ENCODE measurements around the gene RBMS3. TPM values are rescaled to one million over a fixed set of nuclear protein-coding genes. Genes with fewer than 3 reads are reported as not detected.
"Not testable (repeated sequence)": the region's sequence is repeated elsewhere in the genome, so short reads cannot be mapped to it uniquely, and the experiment has no call there.

The RBMS3 gene
- total RNA-seq, 1 donor: 2.1 TPM

DNA sequence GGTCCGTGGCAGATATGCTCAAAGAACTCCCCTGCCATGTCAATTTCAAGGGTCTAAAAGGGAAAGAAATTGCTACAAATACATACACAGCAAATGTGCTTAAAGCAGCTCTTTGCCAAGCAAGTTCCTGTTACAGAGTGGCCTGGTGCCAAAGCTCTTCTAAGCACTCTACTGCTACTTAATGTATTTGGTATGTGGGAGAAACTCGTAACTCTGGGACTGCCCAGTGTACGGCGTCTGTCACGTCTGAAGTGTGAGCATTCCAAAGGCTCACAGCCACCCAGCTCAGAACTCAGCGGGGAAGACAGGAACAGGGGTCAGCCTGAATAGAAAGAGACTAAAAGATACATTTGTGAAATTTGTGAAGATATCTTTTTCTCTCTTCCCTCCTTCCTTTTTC lies 54.6 kb downstream of the RBMS3 start:
- no peak overlapping the region for H3K4me3 ChIP-seq (ENCODE audit: low read length)
- H3K4me1 ChIP-seq (ENCODE audit: insufficient read depth, low read length): no peaks in the 10 kb centered on the region
- no peaks in the 10 kb centered on the region for H3K9me3 ChIP-seq (ENCODE audit: low read depth, low read length)
- no peaks in the 10 kb centered on the region for H3K27me3 ChIP-seq (ENCODE audit: insufficient read depth, low read length)

DNA sequence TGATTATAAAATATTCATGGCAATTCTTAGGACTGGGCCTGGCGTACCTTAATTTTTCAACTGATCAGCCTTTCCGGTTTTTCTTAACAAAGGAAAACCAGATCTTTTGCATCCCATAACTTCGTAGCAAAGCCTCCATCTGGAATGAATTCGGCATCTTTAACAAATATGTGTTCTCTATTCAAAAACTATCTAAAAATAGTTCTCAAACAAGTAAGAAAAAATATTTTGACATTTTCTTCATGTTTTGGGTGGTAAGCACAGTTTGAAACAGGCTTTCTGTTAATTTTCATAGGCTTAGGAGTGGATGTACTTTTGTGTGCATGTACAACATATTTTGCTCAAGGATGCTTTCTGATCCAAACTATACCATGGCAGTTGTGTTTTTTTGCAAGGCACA lies 55.1 kb downstream of the RBMS3 start:
- no peaks in the 10 kb centered on the region for H3K9me3 ChIP-seq (ENCODE audit: low read depth, low read length)
- H3K4me3 ChIP-seq (ENCODE audit: low read length): no peak overlapping the region

DNA sequence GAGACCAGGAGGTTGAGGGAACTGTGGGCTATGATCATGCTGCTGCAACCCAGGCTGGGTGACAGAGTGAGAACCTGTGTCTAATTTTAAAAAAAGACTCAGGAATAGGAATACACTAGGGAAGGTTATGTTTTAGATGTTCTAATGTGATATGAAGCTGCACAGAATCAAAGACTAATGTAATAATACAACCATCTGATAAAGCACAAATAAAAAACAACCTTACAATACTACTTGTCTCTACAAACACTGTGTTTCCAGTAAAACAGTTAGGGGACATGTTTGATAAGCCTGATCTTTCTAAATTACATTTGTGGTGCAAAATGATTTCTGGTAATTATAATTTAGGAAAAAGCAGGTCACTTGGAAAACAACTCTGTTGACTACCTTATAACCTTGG lies 56.7 kb downstream of the RBMS3 start:
- no peak overlapping the region for H3K4me3 ChIP-seq (ENCODE audit: low read length)
- no peaks in the 10 kb centered on the region for H3K27me3 ChIP-seq (ENCODE audit: insufficient read depth, low read length)
- no peaks in the 10 kb centered on the region for H3K4me1 ChIP-seq (ENCODE audit: insufficient read depth, low read length)
- H3K9me3 ChIP-seq (ENCODE audit: low read depth, low read length): no peaks in the 10 kb centered on the region

More for the DNA sequence above, 55.1 kb downstream of the RBMS3 start:
- Histone ChIP-seq H3K27me3 (ENCODE audit: insufficient read depth, low read length) (no peaks in the 10 kb centered on the region), H3K4me1 (ENCODE audit: insufficient read depth, low read length) (no peaks in the 10 kb centered on the region)

DNA sequence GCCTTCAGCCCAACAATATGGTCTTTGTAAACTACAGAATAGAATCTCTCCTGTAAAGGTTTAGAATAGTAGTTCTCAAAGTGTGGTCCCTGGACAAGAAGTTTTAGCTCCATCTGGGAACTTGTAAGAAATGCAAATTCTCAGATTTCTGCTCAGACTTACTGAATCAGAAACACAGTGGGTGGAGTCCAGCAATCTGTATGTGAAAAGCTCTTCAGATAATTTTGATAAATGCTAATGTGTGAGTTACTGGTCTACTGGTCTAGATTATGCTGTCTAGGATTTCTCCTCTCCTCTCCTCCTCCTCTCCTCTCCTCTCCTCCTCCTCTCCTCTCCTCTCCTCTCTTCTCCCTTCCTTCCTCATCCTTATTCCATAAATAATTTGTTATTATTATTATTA lies 57.5 kb downstream of the RBMS3 start:
- H3K4me1 ChIP-seq (ENCODE audit: insufficient read depth, low read length): no peaks in the 10 kb centered on the region
- H3K27me3 ChIP-seq (ENCODE audit: insufficient read depth, low read length): no peaks in the 10 kb centered on the region

DNA sequence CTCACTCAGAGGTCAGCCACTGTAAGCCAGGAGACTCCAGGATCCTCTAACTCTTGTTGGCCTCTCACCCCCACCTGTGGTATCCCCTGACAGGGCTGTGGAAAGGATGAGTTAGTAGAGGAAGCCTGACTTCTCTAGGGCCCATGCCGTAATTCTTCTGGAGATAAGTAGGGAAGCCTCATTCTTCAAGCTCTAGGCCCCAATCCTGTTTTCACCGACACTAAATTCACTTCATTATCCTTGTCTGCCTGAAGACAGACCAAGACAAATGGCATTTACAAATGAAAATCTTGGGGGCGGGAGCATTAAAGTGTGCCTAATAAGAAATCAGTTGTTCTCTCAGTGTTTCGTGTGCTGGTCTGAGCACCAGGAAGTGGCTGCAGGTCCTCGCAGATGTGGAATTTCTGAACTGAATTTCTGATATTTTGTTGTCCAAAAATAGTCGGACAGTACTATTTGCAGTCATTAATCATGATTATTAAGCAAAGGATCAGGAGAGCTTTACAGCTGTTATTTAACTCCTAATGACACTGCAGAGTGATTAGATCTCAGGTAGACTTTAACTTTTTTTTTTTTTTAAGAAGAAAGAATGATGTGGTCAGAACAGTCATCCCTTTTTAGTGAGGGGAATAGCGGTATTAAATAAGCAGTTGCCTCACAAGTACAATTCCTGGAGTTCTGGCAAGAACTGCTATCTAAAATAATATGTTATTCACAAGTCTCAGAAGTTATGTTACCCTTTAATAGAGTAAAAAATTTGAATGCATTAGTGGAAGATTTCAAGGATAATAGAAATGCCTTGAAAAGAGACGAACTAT lies 58.4 kb downstream of the RBMS3 start:
- H3K4me3 ChIP-seq (ENCODE audit: low read length): no peak overlapping the region
- no peaks in the 10 kb centered on the region for H3K27me3 ChIP-seq (ENCODE audit: insufficient read depth, low read length)
- no peaks in the 10 kb centered on the region for H3K4me1 ChIP-seq (ENCODE audit: insufficient read depth, low read length)
- no peaks in the 10 kb centered on the region for H3K9me3 ChIP-seq (ENCODE audit: low read depth, low read length)

More for the DNA sequence above, 57.5 kb downstream of the RBMS3 start:
- no peak overlapping the region for H3K4me3 ChIP-seq (ENCODE audit: low read length)
- no peaks in the 10 kb centered on the region for H3K9me3 ChIP-seq (ENCODE audit: low read depth, low read length)

DNA sequence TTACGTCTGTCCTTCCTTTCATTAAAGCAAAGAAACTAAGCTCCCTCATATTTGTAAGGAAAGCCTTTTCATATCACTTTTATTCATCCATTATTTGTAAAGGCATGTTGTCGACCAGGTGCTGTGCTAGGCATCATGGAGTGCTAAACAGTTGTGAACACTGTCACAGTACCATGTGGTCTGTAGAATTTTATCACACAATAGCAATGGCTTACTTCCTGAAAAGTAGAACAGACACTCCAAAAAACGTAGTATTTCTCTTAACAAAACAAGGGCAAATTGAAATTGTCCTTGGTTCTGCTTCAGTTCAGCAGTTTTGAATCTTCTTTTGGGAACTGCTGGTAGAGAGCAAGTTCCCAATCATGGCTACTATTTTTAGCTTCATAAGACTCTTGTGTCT lies 63.3 kb downstream of the RBMS3 start:
- no peaks in the 10 kb centered on the region for H3K27me3 ChIP-seq (ENCODE audit: insufficient read depth, low read length)
- H3K9me3 ChIP-seq (ENCODE audit: low read depth, low read length): no peaks in the 10 kb centered on the region
- H3K4me1 ChIP-seq (ENCODE audit: insufficient read depth, low read length): no peaks in the 10 kb centered on the region
- H3K4me3 ChIP-seq (ENCODE audit: low read length): no peak overlapping the region

DNA sequence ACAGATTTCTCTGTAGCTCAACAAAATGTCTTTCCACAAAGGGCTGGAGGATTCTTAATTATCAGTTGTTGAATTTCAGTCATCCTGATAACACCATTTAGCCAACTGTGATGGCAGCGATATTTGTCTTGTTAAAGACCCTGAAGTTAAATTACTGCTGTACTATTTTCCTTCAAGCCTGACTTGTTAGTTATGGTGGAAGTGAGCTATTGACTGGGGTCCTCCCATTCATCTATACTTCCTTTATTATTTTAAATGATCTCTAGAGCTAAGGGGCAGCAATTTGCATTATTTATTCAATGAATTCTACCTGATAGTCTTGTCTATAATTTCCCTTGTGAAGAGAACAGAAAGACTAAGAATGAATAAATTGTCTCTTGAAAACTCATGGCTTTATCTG lies 64.1 kb downstream of the RBMS3 start:
- no peaks in the 10 kb centered on the region for H3K4me1 ChIP-seq (ENCODE audit: insufficient read depth, low read length)
- no peak overlapping the region for H3K4me3 ChIP-seq (ENCODE audit: low read length)
- no peaks in the 10 kb centered on the region for H3K27me3 ChIP-seq (ENCODE audit: insufficient read depth, low read length)

DNA sequence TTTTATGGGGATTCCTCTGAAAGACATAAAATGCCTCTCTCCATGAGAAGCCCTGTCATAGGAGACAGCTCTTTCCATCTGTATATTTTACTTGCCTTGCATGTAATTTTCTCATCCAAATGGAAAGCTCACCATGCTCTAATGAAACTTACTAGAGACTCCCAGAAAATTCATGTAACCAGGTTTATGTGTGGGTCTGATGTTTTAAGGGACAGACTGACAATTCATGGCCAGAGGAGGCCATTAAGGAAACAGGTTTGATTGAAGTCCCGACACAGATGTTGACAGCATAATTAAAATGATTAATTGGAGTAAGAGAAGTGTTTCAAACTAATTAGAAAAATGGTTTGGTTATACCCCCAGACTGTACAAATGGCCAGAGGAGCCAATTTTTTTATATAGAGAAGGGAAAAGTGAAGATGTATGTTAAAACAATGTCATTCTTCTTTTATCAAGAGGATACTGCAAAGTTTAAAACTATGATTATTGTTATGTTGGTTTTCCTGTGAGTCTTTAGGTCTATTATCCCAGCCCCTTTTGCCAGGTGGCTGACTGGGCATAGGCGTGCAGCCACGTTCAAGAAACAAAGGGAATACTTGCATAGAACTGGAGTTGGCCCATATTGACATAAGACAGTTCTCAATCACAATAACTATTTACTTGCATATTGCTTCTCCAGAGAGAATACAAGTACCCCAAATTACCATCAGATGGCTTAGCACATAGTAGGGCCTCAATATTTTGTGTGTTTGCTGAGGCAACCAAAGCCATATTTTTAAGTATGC lies 64.8 kb downstream of the RBMS3 start:
- no peaks in the 10 kb centered on the region for H3K27me3 ChIP-seq (ENCODE audit: insufficient read depth, low read length)
- no peak overlapping the region for H3K4me3 ChIP-seq (ENCODE audit: low read length)
- no peaks in the 10 kb centered on the region for H3K4me1 ChIP-seq (ENCODE audit: insufficient read depth, low read length)
- no peaks in the 10 kb centered on the region for H3K9me3 ChIP-seq (ENCODE audit: low read depth, low read length)

More for the DNA sequence above, 64.1 kb downstream of the RBMS3 start:
- no peaks in the 10 kb centered on the region for H3K9me3 ChIP-seq (ENCODE audit: low read depth, low read length)

DNA sequence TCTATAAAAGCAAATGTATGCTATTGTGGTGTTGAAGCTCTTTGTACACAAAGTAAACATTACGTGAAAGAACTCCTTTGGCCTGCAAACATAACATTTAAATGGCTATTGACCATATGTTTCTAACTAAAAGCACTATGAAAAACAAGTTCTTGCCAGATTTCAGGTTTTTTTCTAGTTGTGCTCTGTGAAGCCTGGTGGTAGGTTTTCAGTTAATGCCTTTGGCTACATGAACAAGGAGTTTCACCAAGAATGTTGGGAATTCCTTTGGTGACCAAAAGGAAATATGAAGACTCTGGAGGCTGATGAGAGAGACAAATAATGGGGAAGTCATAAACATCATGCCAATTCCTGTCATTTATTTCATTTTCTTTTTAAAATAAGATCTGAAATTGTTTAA lies 66.0 kb downstream of the RBMS3 start:
- Histone ChIP-seq H3K4me1 (ENCODE audit: insufficient read depth, low read length) (no peaks in the 10 kb centered on the region), H3K4me3 (ENCODE audit: low read length) (no peak overlapping the region), H3K27me3 (ENCODE audit: insufficient read depth, low read length) (no peaks in the 10 kb centered on the region), H3K9me3 (ENCODE audit: low read depth, low read length) (no peaks in the 10 kb centered on the region)

DNA sequence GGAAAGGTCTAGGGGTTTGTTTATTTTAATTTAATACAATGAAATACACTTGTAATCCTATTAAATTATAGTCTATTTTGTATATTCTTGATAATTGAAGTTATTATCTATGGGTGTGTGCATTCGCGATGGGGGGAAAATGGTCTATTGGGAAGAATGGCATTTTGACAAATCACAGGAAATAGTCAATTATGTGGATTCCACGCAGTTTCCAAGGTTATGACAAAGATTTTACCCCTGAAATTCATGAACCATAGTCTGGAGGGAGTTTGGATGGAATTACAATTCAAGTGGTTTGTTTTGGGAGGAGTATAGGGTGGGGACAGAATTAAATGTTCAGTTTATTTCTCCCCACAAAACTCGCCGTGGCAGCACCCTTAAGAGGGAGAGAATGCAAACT lies 66.5 kb downstream of the RBMS3 start:
- no peak overlapping the region for H3K4me3 ChIP-seq (ENCODE audit: low read length)
- H3K27me3 ChIP-seq (ENCODE audit: insufficient read depth, low read length): no peaks in the 10 kb centered on the region
- H3K9me3 ChIP-seq (ENCODE audit: low read depth, low read length): no peaks in the 10 kb centered on the region
- no peaks in the 10 kb centered on the region for H3K4me1 ChIP-seq (ENCODE audit: insufficient read depth, low read length)

DNA sequence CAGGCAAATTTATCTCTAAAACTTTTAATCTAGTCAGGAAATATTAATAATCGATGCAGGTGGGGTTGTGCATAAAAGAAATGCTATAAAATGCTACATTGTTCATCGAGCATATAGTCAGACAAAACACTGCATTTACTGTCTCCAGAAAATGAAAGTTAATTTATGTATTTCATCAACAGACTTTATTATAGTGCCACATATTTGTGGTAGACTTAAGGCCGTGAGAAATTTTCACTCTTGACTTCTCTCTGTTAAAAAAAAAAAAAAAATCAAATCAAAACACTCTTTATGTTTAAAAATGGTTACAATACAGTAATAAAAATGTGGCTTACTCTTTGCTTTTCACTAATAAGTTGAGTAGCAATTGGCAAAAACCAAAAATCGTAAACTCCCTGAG lies 67.4 kb downstream of the RBMS3 start:
- H3K9me3 ChIP-seq (ENCODE audit: low read depth, low read length): no peaks in the 10 kb centered on the region
- H3K27me3 ChIP-seq (ENCODE audit: insufficient read depth, low read length): no peaks in the 10 kb centered on the region
- no peaks in the 10 kb centered on the region for H3K4me1 ChIP-seq (ENCODE audit: insufficient read depth, low read length)
- no peak overlapping the region for H3K4me3 ChIP-seq (ENCODE audit: low read length)

DNA sequence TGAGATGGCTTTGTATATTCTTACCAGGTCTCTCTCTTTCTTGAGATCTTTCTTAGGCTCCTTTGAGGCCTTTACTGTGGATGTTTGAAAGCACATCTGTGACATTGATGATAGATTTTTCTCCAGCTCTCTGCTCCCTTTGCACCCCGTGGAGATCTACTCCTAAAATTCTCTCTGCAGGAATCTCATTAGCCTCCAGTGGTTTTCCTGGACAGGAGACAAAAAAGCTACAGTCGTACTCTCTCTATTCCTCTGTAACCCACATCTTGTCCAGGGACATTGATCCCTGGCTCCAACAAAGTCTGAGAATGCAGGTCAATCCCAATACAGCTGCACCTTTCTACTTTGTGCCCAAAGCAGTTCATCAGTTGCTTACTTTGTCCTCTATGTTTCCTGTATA lies 68.2 kb downstream of the RBMS3 start:
- Histone ChIP-seq H3K4me3 (ENCODE audit: low read length) (no peak overlapping the region), H3K27me3 (ENCODE audit: insufficient read depth, low read length) (no peaks in the 10 kb centered on the region), H3K4me1 (ENCODE audit: insufficient read depth, low read length) (no peaks in the 10 kb centered on the region), H3K9me3 (ENCODE audit: low read depth, low read length) (no peaks in the 10 kb centered on the region)

DNA sequence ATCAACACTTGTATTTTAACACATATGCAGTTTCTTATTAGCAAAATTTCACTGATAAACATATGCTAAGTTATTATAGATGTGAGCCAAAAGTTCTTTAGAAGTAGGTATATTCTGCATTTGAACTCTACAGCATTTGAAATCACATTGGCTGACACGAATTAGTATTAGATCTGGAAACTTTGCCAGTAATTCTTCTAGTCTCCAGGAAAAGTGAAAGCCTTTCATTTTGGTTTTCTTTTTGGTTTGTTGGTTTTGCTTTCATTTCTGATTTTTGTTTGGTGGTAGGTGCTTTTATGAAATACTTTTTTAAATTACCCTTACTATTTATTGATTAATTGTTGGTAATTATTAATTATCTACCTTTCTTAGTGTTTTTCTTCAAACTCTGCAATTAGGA lies 72.9 kb downstream of the RBMS3 start:
- H3K9me3 ChIP-seq (ENCODE audit: low read depth, low read length): no peaks in the 10 kb centered on the region
- H3K4me1 ChIP-seq (ENCODE audit: insufficient read depth, low read length): no peaks in the 10 kb centered on the region
- H3K27me3 ChIP-seq (ENCODE audit: insufficient read depth, low read length): no peaks in the 10 kb centered on the region
- H3K4me3 ChIP-seq (ENCODE audit: low read length): no peak overlapping the region

DNA sequence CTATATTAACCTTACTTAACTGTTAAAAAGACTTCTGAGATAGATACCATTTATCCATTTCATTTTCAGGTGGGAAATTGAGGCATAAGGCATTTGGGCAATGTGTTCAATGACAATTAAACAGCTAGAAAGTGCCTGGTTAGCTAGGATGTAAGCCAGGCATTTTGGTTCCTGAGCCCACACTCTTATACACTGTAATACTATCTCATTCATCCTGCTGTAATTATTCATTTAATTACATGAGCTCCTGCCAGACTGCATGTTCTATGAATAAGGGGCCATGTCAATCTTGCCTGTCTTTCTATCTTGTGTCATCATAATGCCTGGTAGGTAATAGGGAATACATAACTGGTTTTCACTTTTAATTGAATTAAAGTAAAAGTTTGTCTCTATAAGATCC lies 74.0 kb downstream of the RBMS3 start:
- no peaks in the 10 kb centered on the region for H3K27me3 ChIP-seq (ENCODE audit: insufficient read depth, low read length)
- H3K4me3 ChIP-seq (ENCODE audit: low read length): no peak overlapping the region
- no peaks in the 10 kb centered on the region for H3K4me1 ChIP-seq (ENCODE audit: insufficient read depth, low read length)
- H3K9me3 ChIP-seq (ENCODE audit: low read depth, low read length): no peaks in the 10 kb centered on the region

DNA sequence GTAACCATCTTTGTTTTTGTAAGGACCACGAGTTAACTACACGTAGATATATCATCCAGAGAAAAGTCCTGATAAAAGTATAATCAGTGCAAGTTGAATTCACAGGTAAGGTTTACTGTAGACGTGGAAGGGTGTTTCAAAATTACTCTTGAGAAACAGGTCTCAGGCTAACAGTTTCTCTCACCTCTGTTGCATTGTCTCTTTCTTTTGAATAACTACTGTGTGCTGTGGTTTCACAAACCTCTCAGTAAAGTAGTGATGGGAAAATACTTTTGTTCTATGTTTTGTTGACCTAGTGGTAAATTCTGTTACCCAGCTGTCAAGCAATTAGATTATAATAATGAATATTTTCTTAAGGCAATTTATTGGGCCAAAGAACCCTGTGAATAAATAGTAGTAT lies 75.2 kb downstream of the RBMS3 start:
- no peaks in the 10 kb centered on the region for H3K9me3 ChIP-seq (ENCODE audit: low read depth, low read length)
- no peak overlapping the region for H3K4me3 ChIP-seq (ENCODE audit: low read length)
- H3K4me1 ChIP-seq (ENCODE audit: insufficient read depth, low read length): no peaks in the 10 kb centered on the region
- H3K27me3 ChIP-seq (ENCODE audit: insufficient read depth, low read length): no peaks in the 10 kb centered on the region

DNA sequence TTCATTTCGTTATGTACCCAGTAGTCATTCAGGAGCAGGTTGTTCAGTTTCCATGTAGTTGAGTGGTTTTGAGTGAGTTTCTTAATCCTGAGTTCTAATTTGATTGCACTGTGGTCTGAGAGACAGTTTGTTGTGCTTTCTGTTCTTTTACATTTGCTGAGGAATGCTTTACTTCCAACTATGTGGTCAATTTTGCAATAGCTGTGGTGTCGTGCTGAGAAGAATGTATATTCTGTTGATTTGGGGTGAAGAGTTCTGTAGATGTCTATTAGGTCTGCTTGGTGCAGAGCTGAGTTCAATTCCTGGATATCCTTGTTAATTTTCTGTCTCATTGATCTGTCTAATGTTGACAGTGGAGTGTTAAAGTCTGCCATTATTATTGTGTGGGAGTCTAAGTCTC lies 79.4 kb downstream of the RBMS3 start:
- H3K4me3 ChIP-seq (ENCODE audit: low read length); H3K4me1 ChIP-seq (ENCODE audit: insufficient read depth, low read length); H3K9me3 ChIP-seq (ENCODE audit: low read depth, low read length); H3K27me3 ChIP-seq (ENCODE audit: insufficient read depth, low read length): not testable (repeated sequence)
